GM21717 (cell line): ENCODE measurements around the gene GRIP2.

Source experiments
- ATAC-seq: cut with Tn5 transposase; IDR thresholded peaks from one replicate; pipeline ENCODE4 v1.9.1; 2021; ENCODE audit warnings: mild to moderate bottlenecking, moderate library complexity; ENCODE audit not compliant: unreplicated experiment

GRIP2 gene

DNA sequence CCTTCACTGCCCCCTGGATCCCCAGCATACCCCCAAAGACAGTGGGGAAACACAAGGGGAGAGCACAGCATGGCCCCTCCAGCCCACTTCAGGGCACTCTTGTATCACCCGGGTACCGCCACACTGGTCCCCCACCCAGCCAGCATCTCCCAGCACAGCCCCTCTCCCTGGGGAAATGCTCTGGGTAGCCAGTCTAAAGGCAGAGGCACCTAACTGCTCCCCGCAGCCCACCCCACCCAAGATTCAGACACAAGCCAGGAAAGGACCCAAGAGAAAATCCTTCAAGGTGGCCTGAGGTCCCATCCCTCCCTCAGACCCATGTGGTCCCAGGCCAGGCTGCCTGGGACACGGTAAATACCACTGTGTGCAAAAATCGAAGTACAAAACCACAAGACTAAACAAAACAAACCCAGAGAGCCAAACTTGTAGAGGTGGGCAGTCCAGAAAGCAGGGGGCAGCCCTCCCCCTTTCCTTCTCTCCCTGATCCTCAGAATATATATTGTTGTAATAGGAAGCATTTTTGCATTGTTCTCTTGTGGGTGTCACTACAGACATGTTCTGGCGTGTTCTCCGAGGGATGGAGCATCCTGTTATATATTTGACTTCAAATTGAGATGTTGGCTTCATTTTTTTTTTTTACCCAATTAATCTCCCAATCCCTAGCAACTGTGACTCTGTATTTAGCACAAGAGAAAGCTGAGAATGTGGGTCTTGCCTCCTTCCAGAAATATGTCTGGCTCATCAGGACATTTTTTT is 51.7 kb downstream of the GRIP2 start:
- no peak for ATAC-seq

- ATAC-seq = no peak
Observed at GRCh38 chr3:14487821-14488220, 52.3 kb downstream of the GRIP2 start.

- no peak for ATAC-seq
Observed at GRCh38 chr3:14487086-14487485, 53.1 kb downstream of the GRIP2 start.

GRCh38 chr3:14486460-14486859 is 53.7 kb downstream of the GRIP2 start:
- no peak for ATAC-seq

GRCh38 chr3:14485981-14486380 is 54.2 kb downstream of the GRIP2 start:
- ATAC-seq = no peak

DNA sequence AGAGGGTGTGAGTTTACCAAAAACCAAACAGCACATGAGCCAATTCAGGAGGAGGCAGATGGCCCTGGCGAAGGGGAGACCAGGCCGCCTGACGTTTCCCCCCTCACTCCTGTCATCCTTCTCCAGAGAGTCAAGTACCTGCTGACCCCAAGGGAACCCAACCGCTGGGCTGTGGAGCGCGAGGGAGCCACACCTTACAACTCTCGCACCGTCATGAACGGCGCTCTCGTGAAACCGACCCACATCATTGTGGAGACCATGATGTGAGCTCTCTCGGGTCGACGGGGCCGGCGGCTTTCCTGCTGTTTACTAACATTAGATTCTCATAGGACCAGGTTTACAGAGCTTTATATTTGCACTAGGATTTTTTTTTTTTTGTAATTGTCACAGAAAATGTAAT is 55.4 kb downstream of the GRIP2 start:
- no peak for ATAC-seq

GRCh38 chr3:14483286-14483685 is 56.9 kb downstream of the GRIP2 start:
- ATAC-seq = no peak

DNA sequence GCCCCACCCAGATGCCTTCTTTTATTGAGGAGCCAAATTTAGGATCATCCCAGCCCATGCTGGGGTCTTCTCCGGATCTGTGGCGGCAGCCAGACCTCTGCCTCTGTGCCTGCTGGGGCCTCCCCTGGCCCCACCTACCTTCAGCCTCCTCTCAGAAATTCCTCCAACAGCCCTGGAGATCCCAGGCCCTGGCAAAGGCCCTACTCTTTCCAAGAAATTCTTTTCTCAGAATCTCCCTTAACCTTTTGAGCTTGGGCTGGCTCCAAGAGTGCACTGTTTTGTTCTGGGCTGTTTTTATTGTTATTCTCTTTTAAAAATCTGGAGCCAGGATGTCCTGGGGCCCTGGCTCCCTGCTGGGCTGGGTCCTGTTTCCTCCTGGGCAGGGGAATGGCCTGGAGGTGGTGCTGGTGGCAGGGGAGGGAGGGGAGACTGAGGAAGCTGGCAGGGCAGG is 57.8 kb downstream of the GRIP2 start:
- ATAC-seq = no peak

DNA sequence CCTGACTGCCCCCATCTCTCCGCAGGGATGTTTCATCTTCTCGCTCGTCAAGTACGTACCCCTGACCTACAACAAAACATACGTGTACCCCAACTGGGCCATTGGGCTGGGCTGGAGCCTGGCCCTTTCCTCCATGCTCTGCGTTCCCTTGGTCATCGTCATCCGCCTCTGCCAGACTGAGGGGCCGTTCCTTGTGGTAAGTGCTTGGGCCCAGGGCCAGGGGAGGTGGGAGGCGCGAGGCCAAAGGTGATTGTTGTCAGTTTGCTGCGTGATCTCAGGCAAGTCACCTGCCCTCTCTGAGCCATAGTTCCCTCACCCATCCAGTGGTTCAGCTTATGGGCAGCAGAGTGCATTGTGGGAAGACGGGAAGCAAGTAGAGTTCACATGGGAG is 58.5 kb downstream of the GRIP2 start:
- no peak for ATAC-seq

DNA sequence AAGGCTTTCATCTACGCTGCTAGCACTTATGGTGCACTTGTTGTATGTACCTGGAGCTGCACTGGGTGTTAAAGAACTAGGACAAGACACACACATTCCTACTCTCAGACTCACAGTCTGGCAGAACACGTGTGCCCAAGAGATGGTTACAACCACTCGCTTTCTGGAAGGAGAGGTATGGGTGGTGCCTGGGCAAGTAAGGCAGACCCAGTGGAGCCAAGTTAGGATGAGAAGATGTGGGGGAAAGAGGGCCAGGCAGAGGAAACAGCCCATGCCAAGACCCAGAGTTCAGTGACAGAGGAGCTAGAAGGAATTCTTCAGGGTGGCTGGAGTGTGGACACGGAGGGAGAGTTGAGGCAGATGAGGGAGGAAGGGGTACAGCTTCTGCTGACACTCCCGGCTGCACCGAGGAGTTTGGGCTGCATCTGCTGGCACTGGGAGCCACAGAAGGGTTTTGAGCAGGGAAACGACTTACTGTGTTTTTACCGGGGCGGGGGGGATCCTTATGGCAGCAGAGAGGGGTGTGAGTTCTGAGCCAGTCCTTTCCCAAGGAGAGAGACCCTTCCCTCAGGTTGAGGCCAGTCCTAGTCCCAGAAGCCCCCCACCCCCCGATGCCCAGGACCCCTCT is 59.0 kb downstream of the GRIP2 start:
- ATAC-seq = no peak

- no peak for ATAC-seq
Observed at GRCh38 chr3:14480207-14481017, 59.7 kb downstream of the GRIP2 start.

DNA sequence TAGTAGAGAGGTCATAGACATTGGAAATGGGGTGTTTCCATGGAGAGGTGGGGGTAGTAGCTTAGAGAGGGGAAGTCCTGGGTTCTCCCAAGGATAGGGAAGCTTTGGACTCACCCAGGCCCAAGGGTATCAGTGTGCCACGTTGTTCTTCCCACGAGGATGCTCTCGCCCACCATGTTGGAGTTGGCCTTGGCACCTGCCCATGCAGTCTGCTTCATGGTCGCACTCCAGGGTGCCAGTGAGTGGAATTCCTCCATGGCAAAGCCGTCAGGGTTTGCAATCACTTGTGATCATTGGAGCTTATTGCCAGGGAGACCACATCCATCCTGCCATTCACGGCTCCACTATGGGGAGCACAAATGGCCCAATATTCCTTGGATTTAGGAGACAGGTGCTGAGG is 60.6 kb downstream of the GRIP2 start:
- no peak for ATAC-seq

DNA sequence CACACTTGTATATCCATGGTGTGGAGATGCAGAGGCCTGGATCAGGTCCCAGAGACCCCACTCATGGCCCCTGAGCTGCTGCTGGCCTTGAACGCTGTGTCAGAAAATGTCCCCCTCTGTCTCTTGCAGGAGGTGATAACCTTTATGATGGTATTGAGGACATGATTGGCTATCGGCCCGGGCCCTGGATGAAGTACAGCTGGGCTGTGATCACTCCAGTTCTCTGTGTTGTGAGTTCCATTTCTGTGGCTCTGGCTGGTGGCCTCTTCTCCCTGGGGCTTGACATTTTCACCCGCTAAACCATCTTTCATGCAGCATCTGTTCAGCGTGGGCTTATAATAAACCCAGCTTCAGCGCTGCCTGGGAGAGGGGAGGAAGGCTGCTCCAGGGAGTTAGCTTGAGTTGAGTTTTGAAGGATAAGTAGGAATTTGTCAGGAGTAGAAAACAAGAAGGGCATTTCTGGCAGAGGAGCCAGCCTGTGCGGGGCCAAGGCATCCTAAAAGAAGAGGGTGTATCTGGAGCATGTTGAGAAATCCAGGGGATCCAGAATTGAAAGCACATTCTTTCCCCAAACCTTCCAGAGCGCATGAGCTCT is 61.1 kb downstream of the GRIP2 start:
- no peak for ATAC-seq

DNA sequence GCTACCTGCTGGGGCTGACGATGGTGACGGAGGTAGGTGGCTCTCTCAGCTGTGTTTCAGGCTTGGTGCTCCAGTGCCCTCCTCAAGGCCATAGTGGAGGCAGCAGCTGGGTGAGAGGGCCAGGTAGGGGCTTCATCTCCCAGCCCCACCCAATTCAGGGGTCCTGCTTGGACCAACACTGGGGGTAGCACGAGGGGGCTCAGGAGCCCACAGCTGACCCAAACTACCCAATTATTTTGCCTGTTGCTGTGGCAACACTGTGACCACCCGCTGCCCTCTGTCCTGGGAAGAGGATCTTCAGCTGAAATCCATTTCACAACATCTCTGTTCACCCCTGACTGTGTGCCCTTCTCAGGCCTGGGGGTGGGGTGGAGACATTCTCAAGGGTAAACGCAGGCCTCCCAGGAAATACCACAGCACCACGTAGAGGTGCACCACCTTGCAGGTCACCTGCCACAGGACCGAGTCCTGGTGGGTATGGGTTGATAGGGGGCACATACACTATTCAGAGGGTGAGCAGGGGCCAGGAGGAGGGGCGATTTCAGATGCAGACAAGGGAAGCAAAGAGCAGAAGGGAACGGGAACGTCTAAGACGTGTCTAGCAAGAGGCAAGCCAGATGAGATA is 62.7 kb downstream of the GRIP2 start:
- ATAC-seq = no peak

DNA sequence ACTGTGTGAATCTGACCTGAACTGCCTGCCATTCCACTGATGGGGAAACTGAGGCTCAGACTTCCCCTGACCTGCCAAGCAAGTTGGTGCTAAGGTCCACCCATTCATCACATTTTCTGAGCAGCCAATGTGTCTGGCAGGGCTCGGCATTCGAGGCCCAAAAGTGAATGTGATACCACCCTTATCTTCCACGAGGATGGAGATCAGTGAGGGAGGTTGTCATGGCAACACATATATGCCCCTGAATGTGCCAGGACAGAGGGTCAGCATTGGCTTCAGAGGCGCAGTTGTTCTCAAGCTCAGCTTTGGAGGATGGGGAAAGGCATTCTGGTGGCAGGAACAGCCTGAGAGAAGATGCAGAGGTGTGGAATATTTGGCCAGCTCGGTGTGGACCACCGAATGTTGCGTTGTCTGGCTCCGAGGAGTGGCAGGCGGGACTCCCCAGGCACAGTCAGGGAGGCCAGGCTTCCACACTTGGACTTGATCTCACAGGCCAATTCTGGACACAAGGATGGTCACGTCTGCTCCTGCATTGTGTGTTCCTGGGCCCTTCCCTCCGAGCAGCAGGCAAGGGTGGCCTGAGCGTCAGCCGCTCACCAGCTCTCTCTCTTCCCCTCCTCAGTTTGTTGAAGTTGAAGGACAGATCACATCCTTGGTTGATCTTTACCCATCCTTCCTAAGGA is 63.4 kb downstream of the GRIP2 start:
- ATAC-seq = no peak

- ATAC-seq = no peak
Observed at GRCh38 chr3:14475621-14476020, 64.5 kb downstream of the GRIP2 start.

GRCh38 chr3:14474363-14475081 is 65.6 kb downstream of the GRIP2 start:
- no peak for ATAC-seq

- no peak for ATAC-seq
Observed at GRCh38 chr3:14473411-14473891, 66.7 kb downstream of the GRIP2 start.

DNA sequence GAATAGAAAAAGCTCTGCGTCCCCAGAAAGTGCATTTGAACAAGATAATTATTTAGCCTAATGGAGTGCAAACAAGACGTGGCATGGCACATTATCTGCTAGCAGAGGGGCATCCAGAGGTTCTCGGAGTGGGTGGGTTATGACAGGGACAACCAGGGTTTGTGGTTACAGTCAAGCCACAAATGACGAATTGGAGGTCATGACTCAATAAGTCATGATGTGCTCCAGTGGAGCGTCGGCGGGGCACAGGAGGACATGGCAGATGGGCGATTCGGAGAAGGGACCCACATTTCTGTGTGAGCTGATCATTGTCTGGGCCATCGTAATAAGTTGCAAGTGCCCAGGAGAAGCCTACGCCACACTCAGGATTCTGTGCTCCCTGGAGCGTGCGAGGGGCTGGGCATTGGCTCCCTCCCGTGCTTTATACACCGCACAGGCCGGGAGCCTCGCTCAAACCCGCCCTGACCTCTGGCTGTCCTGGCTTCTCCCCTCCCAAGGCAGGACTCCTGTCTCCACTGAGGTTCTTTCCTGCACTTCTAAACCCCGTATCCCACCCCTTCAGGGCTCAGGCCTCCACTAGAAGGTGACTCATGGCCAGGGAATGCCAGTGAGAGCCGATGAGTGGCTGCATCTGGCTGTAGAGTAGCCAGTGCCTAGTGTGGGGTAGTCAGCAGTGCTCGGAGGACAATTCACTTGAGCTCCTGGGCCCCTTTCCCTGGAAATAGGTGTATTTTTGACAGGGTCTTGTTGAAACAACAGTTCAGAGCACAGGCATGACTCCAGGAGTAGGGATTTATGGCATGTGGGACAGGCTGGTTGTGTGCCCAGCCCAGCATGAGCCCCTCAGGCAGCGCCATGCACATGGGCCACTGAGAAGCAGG is 67.4 kb downstream of the GRIP2 start:
- no peak for ATAC-seq
